ENCODE measurements around the gene GJA4.

The GJA4 gene

GRCh38 chr1:34840426-34840825 is 47.6 kb downstream of the GJA4 start:
- no peak for DNase-seq

GRCh38 chr1:34842073-34842472 is 49.3 kb downstream of the GJA4 start:
- no peak for DNase-seq

GRCh38 chr1:34842952-34843371 is 50.2 kb downstream of the GJA4 start:
- DNase-seq = no peak

- no peak for DNase-seq
Measured at GRCh38 chr1:34843392-34844251, 50.8 kb downstream of the GJA4 start.

GRCh38 chr1:34844252-34844634 is 51.4 kb downstream of the GJA4 start:
- no peak for DNase-seq
